HG02870 (cell line): ENCODE measurements around the gene MIS12.

ENCODE experiments used
- ATAC-seq: cut with Tn5 transposase; IDR thresholded peaks from one replicate; pipeline ENCODE4 v1.9.1; 2021; ENCODE audit warnings: mild to moderate bottlenecking, moderate library complexity; ENCODE audit not compliant: unreplicated experiment

The MIS12 gene

GRCh38 chr17:5532581-5532980, 46.2 kb downstream of the MIS12 start:
- ATAC-seq: no peak

GRCh38 chr17:5533486-5534315, 47.3 kb downstream of the MIS12 start:
- ATAC-seq: no peak

GRCh38 chr17:5535436-5535835, 49.1 kb downstream of the MIS12 start:
- no peak for ATAC-seq

- ATAC-seq: no peak
Measured at GRCh38 chr17:5536866-5537650, 50.7 kb downstream of the MIS12 start.

GRCh38 chr17:5539286-5539685, 52.9 kb downstream of the MIS12 start:
- ATAC-seq: no peak

- no peak for ATAC-seq
Measured at GRCh38 chr17:5540321-5540720, 54.0 kb downstream of the MIS12 start.
